GM18498 (cell line): ENCODE data around the gene USP17L17.
"Not testable (repeated sequence)": the region's sequence is repeated elsewhere in the genome, so short reads cannot be mapped to it uniquely, and the experiment has no call there.

ENCODE experiments used
- ATAC-seq: cut with Tn5 transposase; IDR thresholded peaks from one replicate; pipeline ENCODE4 v1.9.1; 2021; ENCODE audit warnings: mild to moderate bottlenecking, moderate library complexity; ENCODE audit not compliant: unreplicated experiment

USP17L17 gene, protein sequence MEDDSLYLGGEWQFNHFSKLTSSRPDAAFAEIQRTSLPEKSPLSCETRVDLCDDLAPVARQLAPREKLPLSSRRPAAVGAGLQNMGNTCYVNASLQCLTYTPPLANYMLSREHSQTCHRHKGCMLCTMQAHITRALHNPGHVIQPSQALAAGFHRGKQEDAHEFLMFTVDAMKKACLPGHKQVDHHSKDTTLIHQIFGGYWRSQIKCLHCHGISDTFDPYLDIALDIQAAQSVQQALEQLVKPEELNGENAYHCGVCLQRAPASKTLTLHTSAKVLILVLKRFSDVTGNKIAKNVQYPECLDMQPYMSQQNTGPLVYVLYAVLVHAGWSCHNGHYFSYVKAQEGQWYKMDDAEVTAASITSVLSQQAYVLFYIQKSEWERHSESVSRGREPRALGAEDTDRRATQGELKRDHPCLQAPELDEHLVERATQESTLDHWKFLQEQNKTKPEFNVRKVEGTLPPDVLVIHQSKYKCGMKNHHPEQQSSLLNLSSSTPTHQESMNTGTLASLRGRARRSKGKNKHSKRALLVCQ

DNA sequence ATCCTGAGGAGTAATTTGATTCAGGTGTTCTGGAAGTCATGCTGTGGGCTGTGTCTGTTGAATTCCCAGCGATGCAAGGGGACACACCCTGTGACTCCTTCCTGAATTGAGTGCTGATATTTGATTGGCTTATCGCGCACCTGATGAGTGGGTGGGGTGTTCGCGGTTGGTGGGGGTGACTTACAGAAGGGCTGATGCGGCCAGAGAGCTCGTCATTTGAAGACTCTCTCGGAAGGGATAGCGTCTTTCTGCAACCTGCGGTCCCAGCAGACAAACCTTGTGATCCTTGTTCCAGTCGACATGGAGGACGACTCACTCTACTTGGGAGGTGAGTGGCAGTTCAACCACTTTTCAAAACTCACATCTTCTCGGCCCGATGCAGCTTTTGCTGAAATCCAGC lies at the start of gene USP17L17:
USP17L17 (plus strand) TSS at position 301 of the 400 bp plus-strand sequence; CDS start at position 301, 0 bp downstream.
- not testable (repeated sequence) for ATAC-seq

DNA sequence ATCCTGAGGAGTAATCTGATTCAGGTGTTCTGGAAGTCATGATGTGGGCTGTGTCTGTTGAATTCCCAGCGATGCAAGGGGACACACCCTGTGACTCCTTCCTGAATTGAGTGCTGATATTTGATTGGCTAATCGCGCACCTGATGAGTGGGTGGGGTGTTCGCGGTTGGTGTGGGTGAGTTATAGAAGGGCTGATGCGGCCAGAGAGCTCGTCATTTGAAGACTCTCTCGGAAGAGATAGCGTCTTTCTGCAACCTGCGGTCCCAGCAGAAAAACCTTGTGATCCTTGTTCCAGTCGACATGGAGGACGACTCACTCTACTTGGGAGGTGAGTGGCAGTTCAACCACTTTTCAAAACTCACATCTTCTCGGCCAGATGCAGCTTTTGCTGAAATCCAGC lies 33.3 kb upstream of the USP17L17 start, which contains the start of gene USP17L10:
USP17L10 (plus strand) TSS at position 301 of the 400 bp plus-strand sequence; CDS start at position 301, 0 bp downstream.
- not testable (repeated sequence) for ATAC-seq

DNA sequence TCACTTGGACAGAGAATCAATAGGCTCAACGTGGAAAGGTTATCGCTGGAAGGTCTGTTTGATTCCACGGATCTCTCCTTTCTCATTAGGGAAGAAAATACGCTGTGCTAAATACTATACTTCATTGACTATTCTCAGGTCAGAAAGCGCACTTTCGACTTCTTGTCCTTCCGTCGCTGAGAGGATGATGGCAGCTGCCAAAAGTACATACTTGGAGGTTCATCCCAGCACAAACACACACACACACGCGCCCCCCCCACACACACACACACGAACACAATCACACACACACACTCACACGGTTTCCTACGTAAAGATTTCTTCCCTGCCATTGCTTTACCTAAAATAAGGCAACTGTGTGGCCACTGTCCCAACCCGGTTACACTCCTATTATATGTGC lies 29.0 kb upstream of the USP17L17 start:
- not testable (repeated sequence) for ATAC-seq

DNA sequence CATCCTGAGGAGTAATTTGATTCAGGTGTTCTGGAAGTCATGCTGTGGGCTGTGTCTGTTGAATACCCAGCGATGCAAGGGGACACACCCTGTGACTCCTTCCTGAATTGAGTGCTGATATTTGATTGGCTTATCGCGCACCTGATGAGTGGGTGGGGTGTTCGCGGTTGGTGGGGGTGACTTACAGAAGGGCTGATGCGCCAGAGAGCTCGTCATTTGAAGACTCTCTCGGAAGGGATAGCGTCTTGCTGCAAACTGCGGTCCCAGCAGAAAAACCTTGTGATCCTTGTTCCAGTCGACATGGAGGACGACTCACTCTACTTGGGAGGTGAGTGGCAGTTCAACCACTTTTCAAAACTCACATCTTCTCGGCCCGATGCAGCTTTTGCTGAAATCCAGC lies 28.6 kb upstream of the USP17L17 start, which contains the start of gene USP17L11:
USP17L11 (plus strand) TSS at position 301 of the 400 bp plus-strand sequence; CDS start at position 301, 0 bp downstream.
- not testable (repeated sequence) for ATAC-seq

DNA sequence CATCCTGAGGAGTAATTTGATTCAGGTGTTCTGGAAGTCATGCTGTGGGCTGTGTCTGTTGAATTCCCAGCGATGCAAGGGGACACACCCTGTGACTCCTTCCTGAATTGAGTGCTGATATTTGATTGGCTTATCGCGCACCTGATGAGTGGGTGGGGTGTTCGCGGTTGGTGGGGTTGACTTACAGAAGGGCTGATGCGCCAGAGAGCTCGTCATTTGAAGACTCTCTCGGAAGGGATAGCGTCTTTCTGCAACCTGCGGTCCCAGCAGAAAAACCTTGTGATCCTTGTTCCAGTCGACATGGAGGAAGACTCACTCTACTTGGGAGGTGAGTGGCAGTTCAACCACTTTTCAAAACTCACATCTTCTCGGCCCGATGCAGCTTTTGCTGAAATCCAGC lies 23.8 kb upstream of the USP17L17 start, which contains the start of gene USP17L12:
USP17L12 (plus strand) TSS at position 301 of the 400 bp plus-strand sequence; CDS start at position 301, 0 bp downstream.
- ATAC-seq = not testable (repeated sequence)

DNA sequence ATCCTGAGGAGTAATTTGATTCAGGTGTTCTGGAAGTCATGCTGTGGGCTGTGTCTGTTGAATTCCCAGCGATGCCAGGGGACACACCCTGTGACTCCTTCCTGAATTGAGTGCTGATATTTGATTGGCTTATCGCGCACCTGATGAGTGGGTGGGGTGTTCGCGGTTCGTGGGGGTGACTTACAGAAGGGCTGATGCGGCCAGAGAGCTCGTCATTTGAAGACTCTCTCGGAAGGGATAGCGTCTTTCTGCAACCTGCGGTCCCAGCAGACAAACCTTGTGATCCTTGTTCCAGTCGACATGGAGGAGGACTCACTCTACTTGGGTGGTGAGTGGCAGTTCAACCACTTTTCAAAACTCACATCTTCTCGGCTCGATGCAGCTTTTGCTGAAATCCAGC lies 19.1 kb upstream of the USP17L17 start, which contains the start of gene USP17L13:
USP17L13 (plus strand) TSS at position 301 of the 400 bp plus-strand sequence; CDS start at position 301, 0 bp downstream.
- not testable (repeated sequence) for ATAC-seq

DNA sequence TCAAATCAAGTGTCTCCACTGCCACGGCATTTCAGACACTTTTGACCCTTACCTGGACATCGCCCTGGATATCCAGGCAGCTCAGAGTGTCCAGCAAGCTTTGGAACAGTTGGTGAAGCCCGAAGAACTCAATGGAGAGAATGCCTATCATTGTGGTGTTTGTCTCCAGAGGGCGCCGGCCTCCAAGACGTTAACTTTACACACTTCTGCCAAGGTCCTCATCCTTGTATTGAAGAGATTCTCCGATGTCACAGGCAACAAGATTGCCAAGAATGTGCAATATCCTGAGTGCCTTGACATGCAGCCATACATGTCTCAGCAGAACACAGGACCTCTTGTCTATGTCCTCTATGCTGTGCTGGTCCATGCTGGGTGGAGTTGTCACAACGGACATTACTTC lies 13.4 kb upstream of the USP17L17 start:
- ATAC-seq = not testable (repeated sequence)

DNA sequence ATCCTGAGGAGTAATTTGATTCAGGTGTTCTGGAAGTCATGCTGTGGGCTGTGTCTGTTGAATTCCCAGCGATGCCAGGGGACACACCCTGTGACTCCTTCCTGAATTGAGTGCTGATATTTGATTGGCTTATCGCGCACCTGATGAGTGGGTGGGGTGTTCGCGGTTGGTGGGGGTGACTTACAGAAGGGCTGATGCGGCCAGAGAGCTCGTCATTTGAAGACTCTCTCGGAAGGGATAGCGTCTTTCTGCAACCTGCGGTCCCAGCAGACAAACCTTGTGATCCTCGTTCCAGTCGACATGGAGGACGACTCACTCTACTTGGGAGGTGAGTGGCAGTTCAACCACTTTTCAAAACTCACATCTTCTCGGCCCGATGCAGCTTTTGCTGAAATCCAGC lies 9.6 kb upstream of the USP17L17 start, which contains the start of gene USP17L15:
USP17L15 (plus strand) TSS at position 301 of the 400 bp plus-strand sequence; CDS start at position 301, 0 bp downstream.
- ATAC-seq = not testable (repeated sequence)

DNA sequence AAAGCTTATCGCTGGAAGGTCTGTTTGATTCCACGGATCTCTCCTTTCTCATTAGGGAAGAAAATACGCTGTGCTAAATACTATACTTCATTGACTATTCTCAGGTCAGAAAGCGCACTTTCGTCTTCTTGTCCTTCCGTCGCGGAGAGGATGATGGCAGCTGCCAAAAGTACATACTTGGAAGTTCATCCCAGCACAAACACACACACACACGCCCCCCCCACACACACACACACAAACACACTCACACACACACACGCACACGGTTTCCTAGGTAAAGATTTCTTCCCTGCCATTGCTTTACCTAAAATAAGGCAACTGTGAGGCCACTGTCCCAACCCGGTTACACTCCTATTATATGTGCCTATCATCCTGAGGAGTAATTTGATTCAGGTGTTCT lies 5.2 kb upstream of the USP17L17 start:
- not testable (repeated sequence) for ATAC-seq

DNA sequence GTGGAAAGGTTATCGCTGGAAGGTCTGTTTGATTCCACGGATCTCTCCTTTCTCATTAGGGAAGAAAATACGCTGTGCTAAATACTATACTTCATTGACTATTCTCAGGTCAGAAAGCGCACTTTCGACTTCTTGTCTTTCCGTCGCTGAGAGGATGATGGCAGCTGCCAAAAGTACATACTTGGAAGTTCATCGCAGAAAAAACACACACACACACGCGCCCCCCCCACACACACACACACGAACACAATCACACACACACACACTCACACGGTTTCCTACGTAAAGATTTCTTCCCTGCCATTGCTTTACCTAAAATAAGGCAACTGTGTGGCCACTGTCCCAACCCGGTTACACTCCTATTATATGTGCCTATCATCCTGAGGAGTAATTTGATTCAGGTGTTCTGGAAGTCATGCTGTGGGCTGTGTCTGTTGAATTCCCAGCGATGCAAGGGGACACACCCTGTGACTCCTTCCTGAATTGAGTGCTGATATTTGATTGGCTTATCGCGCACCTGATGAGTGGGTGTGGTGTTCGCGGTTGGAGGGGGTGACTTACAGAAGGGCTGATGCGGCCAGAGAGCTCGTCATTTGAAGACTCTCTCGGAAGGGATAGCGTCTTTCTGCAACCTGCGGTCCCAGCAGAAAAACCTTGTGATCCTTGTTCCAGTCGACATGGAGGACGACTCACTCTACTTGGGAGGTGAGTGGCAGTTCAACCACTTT lies 4.4 kb downstream of the USP17L17 start, which contains the start of gene USP17L18:
USP17L18 (plus strand) TSS at position 678 of the 728 bp plus-strand sequence; CDS start at position 678, 0 bp downstream.
- ATAC-seq = not testable (repeated sequence)

DNA sequence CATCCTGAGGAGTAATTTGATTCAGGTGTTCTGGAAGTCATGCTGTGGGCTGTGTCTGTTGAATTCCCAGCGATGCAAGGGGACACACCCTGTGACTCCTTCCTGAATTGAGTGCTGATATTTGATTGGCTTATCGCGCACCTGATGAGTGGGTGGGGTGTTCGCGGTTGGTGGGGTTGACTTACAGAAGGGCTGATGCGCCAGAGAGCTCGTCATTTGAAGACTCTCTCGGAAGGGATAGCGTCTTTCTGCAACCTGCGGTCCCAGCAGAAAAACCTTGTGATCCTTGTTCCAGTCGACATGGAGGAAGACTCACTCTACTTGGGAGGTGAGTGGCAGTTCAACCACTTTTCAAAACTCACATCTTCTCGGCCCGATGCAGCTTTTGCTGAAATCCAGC lies 9.4 kb downstream of the USP17L17 start, which contains the start of gene USP17L19:
USP17L19 (plus strand) TSS at position 301 of the 400 bp plus-strand sequence; CDS start at position 301, 0 bp downstream.
- ATAC-seq = not testable (repeated sequence)

DNA sequence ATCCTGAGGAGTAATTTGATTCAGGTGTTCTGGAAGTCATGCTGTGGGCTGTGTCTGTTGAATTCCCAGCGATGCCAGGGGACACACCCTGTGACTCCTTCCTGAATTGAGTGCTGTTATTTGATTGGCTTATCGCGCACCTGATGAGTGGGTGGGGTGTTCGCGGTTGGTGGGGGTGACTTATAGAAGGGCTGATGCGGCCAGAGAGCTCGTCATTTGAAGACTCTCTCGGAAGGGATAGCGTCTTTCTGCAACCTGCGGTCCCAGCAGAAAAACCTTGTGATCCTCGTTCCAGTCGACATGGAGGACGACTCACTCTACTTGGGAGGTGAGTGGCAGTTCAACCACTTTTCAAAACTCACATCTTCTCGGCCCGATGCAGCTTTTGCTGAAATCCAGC lies 14.1 kb downstream of the USP17L17 start, which contains the start of gene USP17L20:
USP17L20 (plus strand) TSS at position 301 of the 400 bp plus-strand sequence; CDS start at position 301, 0 bp downstream.
- not testable (repeated sequence) for ATAC-seq

DNA sequence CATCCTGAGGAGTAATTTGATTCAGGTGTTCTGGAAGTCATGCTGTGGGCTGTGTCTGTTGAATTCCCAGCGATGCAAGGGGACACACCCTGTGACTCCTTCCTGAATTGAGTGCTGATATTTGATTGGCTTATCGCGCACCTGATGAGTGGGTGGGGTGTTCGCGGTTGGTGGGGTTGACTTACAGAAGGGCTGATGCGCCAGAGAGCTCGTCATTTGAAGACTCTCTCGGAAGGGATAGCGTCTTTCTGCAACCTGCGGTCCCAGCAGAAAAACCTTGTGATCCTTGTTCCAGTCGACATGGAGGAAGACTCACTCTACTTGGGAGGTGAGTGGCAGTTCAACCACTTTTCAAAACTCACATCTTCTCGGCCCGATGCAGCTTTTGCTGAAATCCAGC lies 18.9 kb downstream of the USP17L17 start, which contains the start of gene USP17L21:
USP17L21 (plus strand) TSS at position 301 of the 400 bp plus-strand sequence; CDS start at position 301, 0 bp downstream.
- ATAC-seq = not testable (repeated sequence)

DNA sequence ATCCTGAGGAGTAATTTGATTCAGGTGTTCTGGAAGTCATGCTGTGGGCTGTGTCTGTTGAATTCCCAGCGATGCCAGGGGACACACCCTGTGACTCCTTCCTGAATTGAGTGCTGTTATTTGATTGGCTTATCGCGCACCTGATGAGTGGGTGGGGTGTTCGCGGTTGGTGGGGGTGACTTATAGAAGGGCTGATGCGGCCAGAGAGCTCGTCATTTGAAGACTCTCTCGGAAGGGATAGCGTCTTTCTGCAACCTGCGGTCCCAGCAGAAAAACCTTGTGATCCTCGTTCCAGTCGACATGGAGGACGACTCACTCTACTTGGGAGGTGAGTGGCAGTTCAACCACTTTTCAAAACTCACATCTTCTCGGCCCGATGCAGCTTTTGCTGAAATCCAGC lies 23.6 kb downstream of the USP17L17 start, which contains the start of gene USP17L22:
USP17L22 (plus strand) TSS at position 301 of the 400 bp plus-strand sequence; CDS start at position 301, 0 bp downstream.
- ATAC-seq = not testable (repeated sequence)

DNA sequence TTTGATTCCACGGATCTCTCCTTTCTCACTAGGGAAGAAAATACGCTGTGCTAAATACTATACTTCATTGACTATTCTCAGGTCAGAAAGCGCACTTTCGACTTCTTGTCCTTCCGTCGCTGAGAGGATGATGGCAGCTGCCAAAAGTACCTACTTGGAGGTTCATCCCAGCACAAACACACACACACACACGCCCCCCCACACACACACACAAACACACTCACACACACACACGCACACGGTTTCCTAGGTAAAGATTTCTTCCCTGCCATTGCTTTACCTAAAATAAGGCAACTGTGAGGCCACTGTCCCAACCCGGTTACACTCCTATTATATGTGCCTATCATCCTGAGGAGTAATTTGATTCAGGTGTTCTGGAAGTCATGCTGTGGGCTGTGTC lies 28.0 kb downstream of the USP17L17 start:
- ATAC-seq = not testable (repeated sequence)
